Activated CD8-positive, alpha-beta memory T cell treated with anti-CD3 and anti-CD28 coated beads, Interleukin-2, amount 50 U/mL, for 48 hours (primary cell): ENCODE measurements around the gene GALNS.

Experiments used
- DNase-seq: peaks from one replicate; pipeline ENCODE4 v3.0.0-alpha.2; 2020

The GALNS gene

DNA sequence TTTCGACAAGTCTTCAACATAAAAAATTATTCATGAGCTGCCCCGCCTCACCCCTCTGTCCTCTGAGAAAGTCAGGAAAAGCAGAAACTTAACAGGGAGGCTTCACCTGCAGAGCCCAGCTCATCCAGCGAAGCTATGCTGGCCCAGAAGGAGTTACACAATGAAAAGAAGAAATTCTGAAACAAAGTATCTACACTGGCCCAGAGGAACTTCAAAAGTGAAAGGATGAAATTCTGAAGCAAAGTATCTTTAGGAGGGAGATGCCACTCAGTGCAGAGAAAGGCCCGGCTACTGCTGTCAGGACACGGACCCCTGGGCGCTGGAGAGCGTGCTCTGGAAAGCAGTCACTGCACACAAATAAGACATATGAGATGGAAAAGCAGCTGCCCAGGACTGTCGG is 1.6 kb downstream of the GALNS start:
- no peak for DNase-seq

DNA sequence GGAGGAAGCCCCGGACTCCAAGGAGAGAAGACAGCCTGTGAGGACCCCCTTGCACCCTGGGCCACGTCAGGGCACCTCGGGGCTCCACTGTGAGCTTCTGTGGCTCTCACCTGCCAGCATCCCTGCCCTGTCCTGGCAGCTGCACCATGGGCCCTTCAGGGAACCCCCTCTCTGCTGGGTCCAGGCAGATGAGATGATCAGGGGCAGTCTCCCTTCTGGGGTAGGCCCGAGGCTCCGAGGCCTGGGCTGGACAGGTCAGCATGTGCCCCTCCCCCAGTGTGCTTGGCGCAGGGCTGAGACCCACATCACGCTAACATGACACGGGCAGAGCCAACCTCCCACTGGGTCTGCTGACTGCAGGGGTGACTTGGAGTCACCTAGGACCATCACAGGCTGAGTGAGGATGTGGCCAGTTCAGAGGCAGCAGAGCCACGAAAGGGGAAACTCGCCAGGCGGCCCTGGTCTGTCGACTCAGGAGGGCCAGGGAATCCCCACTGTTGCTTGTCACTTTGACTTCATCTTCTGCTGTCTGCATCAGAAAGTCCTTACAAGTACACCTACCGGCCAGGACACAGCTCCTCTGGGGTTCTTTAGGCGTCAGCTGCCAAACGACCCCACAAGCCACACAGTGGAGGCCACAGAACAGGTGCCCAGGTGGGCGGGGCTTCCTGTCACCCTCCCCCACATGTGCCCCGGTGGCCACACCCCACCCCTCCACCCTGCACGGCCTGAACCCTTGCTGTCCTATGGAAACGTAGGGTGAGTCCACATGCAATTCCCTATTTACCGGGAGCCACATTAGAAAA is 2.2 kb downstream of the GALNS start:
- DNase-seq = peak; percentile 58

DNA sequence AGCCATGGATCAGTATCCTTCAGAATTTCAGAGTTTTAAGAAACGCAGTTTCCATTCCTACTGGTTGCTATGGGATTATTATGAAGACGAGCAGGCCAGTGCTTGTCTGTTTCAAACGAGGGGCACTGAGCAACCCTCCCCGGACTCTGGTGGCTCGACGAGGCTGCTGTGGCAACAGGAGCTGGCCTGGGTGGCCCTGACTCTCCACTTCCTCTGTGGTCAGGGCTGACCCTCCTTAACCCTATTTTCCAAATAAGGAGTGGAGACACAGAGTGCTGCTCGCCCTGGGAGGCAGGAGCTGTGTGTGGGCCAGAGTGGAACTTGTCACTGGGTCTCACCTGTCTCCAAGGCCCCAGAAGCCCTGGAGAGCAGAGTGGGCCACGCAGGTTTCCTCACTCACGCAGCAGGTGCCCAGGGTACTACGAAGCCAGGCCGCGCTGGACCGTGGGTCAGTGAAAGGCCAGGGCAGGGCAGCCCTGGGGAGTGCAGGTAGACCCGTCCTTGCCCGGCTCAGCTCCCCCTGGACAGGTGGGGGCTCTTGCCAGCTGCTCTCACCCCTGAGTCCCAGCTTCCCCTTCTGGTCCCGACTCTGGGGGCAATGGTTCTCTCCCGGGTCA is 3.3 kb downstream of the GALNS start:
- DNase-seq = no peak

GRCh38 chr16:88851616-88852015 is 5.1 kb downstream of the GALNS start:
- no peak for DNase-seq

GRCh38 chr16:88850531-88851199 is 6.1 kb downstream of the GALNS start:
- DNase-seq = no peak

GRCh38 chr16:88848557-88848956 is 8.2 kb downstream of the GALNS start:
- no peak for DNase-seq

GRCh38 chr16:88847654-88848053 is 9.1 kb downstream of the GALNS start:
- no peak for DNase-seq

- no peak for DNase-seq
Measured at GRCh38 chr16:88846088-88846487, 10.7 kb downstream of the GALNS start.

GRCh38 chr16:88844419-88845036 is 12.2 kb downstream of the GALNS start:
- DNase-seq = no peak

DNA sequence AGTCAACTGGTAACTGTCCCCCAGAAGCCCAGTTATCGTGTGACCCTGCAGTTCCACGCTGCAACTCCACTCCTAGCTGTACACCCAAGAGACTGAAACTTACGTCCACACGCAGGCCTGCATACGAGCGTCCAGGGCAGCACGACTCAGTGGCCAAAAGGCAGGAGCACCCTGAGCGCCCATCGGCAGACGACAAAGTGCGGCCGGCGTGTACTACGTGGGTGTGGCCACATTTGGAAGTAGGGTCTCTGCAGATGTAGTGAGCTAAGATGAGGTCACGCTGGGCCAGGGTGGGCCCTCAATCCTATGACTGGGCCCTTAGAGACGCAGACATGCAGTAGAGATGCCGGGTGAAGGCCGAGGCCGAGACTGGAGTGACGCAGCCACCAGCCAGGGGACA is 13.5 kb downstream of the GALNS start:
- DNase-seq = no peak

DNA sequence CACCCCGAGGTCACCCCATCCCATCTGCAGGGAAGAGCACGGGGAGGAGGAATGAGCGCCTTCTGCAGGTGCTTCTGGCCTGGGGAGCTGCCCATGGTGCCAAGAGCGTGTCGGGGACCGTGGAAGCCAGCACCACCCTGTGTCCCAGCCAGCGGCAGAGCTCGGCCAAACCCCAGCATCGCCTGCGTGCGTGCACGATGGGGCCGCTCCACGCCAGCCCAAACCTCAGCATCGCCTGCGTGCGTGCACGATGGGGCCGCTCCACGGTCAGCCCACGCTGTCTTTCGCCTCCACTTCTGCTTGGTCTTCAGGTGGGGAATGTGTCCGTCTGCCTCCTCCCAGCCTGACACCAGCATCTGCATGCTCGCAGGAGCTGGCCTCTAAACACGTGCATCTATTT is 13.9 kb downstream of the GALNS start:
- no peak for DNase-seq

DNA sequence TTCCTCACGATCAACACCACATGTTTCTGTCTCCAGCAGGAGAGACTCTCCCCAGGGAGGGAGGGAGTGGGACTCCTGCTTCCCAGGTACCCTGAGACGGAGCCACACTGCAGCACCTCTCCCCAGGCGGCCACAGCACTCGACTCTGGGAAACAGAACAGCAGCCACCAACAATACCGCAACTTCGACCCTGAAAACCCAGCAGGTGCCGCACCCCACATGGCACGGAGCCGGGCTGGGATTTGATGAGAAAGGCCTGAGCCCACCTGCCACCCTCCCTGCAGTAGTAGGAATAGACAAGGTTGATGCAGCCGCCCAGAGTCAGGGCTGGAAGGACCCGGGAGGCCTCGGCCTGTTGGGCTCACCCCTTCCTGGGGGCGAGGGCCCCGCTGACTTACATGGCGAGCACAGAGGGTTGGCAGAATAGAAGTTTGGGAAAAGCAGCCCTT is 14.4 kb downstream of the GALNS start:
- DNase-seq = no peak

DNA sequence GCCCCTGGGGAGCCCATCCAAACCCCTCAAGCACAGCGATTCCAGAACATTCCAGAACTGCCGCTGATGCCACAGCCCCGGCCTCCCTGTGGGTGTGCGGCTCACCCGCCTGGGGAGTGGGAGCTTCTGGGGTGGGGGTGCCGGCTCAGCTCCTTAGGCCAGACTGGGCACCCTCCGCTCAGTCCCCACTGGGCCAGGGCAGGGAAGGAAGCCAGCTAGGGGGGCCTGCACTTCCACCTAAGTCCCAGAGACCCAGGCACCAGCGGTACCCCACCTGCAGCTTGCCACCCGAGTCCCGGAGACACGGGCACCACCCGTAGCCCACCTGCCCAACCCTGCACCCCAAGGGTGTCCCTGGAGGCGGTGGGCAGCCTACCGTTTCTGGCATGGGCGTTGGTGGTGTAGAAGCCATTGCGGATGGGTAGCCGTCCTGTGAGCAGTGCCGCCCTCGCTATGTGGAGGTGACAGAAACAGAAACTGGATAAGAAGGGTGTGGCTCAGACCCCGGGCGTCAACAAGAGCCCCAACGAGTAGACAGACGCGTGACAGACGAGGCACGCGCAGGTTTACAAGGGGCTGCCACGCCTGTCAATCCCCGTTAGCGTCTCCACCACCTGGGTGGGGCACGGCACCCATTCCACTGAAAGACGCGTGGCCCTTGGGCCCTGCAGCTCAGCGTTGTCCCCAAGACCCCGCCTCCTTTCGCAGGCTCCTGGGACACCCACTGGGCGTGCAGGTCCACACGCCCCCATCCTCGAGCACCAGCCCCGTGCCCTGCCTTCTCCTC is 15.0 kb downstream of the GALNS start:
- DNase-seq = no peak

- no peak for DNase-seq
Measured at GRCh38 chr16:88840600-88841215, 16.0 kb downstream of the GALNS start.

GRCh38 chr16:88839745-88840599 is 16.8 kb downstream of the GALNS start:
- DNase-seq = no peak

GRCh38 chr16:88839026-88839529 is 17.7 kb downstream of the GALNS start:
- no peak for DNase-seq

GRCh38 chr16:88838566-88838965 is 18.2 kb downstream of the GALNS start:
- DNase-seq = no peak

- no peak for DNase-seq
Measured at GRCh38 chr16:88837806-88838205, 18.9 kb downstream of the GALNS start.

- DNase-seq = no peak
Measured at GRCh38 chr16:88836791-88837190, 20.0 kb downstream of the GALNS start.

- DNase-seq = no peak
Measured at GRCh38 chr16:88835818-88836217, 20.9 kb downstream of the GALNS start.

DNA sequence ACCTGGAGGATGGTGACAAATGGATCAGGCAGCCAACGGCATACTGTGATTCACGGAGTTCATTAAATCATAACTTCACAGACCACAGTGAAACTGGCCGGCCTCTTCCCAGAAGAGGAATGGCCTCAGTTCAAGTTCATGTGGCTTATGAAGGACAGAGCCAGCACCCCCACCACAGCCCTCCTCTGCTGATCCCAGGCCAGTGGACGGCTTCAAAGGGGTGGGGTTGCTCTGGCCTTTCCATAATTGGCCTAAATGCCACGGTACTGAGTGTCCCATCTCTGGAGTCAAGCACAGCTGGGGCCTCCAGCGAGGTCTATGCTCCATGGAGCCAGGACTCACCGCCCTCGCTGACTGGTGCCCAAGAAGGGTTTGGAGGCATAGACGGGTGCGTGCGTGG is 21.4 kb downstream of the GALNS start:
- no peak for DNase-seq
